ENCODE data around the gene DHRS13.

- TF ChIP-seq GATA3 (IDR thresholded peaks at IDR 0.05; ENCODE audit: low read depth, low read length), result no peak
- no peak for TF ChIP-seq GATA2 (IDR thresholded peaks at IDR 0.05; ENCODE audit: low read depth, low read length)
Observed at GRCh38 chr17:28858801-28859355, 44.0 kb downstream of the DHRS13 start.
